IMR-90 (cell line): Measurements from ENCODE around the gene NFIA. TPM values are rescaled to one million over a fixed set of nuclear protein-coding genes. Genes with fewer than 3 reads are reported as not detected.

ENCODE experiments used
- ATAC-seq: fragments of 200-7000 bp; cut with Tn5 transposase; 2 replicates; pipeline ENCODE4 v1.9.1; 2020; ENCODE audit warnings: low read depth, mild to moderate bottlenecking, moderate library complexity
- BruUV-seq: library from RNA; stranded (reverse); fragments of 400-500 nt; replicated peaks from 2 replicates; lab custom pipeline; 2021; lab: Mats Ljungman, UMichigan
- CTCF ChIA-PET: fragments of 300-600 bp; formaldehyde crosslinking; extraction: SDS; loops from one replicate; lab custom pipeline; 2021; ENCODE audit warnings: antibody characterized with exemption; lab: Yijun Ruan, JAX
- POLR2A ChIA-PET: fragments of 300-600 bp; sonication (Branson Sonifier 250); formaldehyde crosslinking; loops from one replicate; lab custom pipeline; 2022; ENCODE audit warnings: antibody characterized with exemption; ENCODE audit not compliant: unreplicated experiment; lab: Charles Lee
- DNase-seq: peaks from one replicate; pipeline ENCODE4 v3.0.0; 2013
- H2AFZ ChIP-seq: replicated peaks from 2 replicates; pipeline ENCODE3; 2013; ENCODE audit warnings: low read length, mild to moderate bottlenecking; ENCODE audit not compliant: poor library complexity
- H2AK5ac ChIP-seq: 2 replicates; pipeline ENCODE4 v1.6.1; 2013; ENCODE audit warnings: low read depth, low read length, inconsistent platforms
- H2AK9ac ChIP-seq: replicated peaks from 2 replicates; pipeline ENCODE3; 2013; ENCODE audit warnings: mild to moderate bottlenecking, low read depth, low read length, moderate library complexity; ENCODE audit not compliant: poor library complexity
- H2BK120ac ChIP-seq: 2 replicates; pipeline ENCODE4 v1.6.1; 2013; ENCODE audit warnings: low read depth, low read length, inconsistent platforms
- H2BK15ac ChIP-seq: 3 replicates; pipeline ENCODE4 v1.6.1; 2013; ENCODE audit warnings: low read depth, low read length, inconsistent platforms
- H2BK20ac ChIP-seq: 2 replicates; pipeline ENCODE4 v1.6.1; 2013; ENCODE audit warnings: low read depth, mild to moderate bottlenecking, inconsistent platforms, low read length, moderate library complexity
- H2BK5ac ChIP-seq: 2 replicates; pipeline ENCODE4 v1.6.1; 2013; ENCODE audit warnings: mild to moderate bottlenecking, low read depth, low read length, inconsistent platforms; ENCODE audit not compliant: poor library complexity, severe bottlenecking
- H3K14ac ChIP-seq: replicated peaks from 2 replicates; pipeline ENCODE4 v1.6.1; 2013; ENCODE audit warnings: low read depth, low read length, inconsistent platforms
- H3K18ac ChIP-seq: 2 replicates; pipeline ENCODE4 v1.6.1; 2013; ENCODE audit warnings: low read depth, low read length, control low read depth
- H3K23ac ChIP-seq: 2 replicates; pipeline ENCODE4 v1.6.1; 2013; ENCODE audit warnings: low read depth, low read length, inconsistent platforms
- H3K27ac ChIP-seq: 2 replicates; pipeline ENCODE4 v1.5.1; 2013; ENCODE audit warnings: mild to moderate bottlenecking, control low read depth, low read length; ENCODE audit not compliant: insufficient read depth
- H3K27me3 ChIP-seq: 2 replicates; pipeline ENCODE4 v1.6.1; 2013; ENCODE audit warnings: low read length; ENCODE audit not compliant: control insufficient read depth, insufficient read depth
- H3K36me3 ChIP-seq: 2 replicates; pipeline ENCODE4 v1.6.1; 2013; ENCODE audit warnings: low read length, mixed read lengths; ENCODE audit not compliant: control insufficient read depth, insufficient read depth
- H3K4ac ChIP-seq: 2 replicates; pipeline ENCODE4 v1.6.1; 2013; ENCODE audit warnings: low read depth, low read length, inconsistent platforms
- H3K4me1 ChIP-seq: 2 replicates; pipeline ENCODE4 v1.6.1; 2013; ENCODE audit warnings: low read length, mixed read lengths; ENCODE audit not compliant: control insufficient read depth, insufficient read depth
- H3K4me2 ChIP-seq: 2 replicates; pipeline ENCODE4 v1.6.1; 2013; ENCODE audit warnings: low read depth, mild to moderate bottlenecking, control low read depth, low read length, moderate library complexity
- H3K4me3 ChIP-seq: 2 replicates; pipeline ENCODE4 v1.5.1; 2013; ENCODE audit warnings: low read depth, mild to moderate bottlenecking, control low read depth, low read length, moderate library complexity; ENCODE audit not compliant: insufficient read depth
- H3K56ac ChIP-seq: 2 replicates; pipeline ENCODE4 v1.6.1; 2013; ENCODE audit warnings: low read length, inconsistent platforms; ENCODE audit not compliant: insufficient read depth; ENCODE audit errors: extremely low read depth
- H3K79me1 ChIP-seq, 2 experiments: 2 replicates each; pipeline ENCODE4 v1.6.1; 2013; ENCODE audit warnings: low read length in 2 of 2, inconsistent platforms in 1 of 2, low read depth in 1 of 2
- H3K9ac ChIP-seq: 2 replicates; pipeline ENCODE4 v1.6.1; 2013; ENCODE audit warnings: low read depth, low read length, control low read depth
- H3K9me1 ChIP-seq: 2 replicates; pipeline ENCODE4 v1.6.1; 2013; ENCODE audit warnings: low read length, inconsistent platforms; ENCODE audit not compliant: insufficient read depth
- H3K9me3 ChIP-seq: 2 replicates; pipeline ENCODE4 v1.6.1; 2013; ENCODE audit warnings: low read length; ENCODE audit not compliant: control insufficient read depth, insufficient read depth
- H4K20me1 ChIP-seq: 2 replicates; pipeline ENCODE4 v1.6.1; 2013; ENCODE audit warnings: low read length, inconsistent platforms; ENCODE audit not compliant: insufficient read depth
- H4K5ac ChIP-seq: 2 replicates; pipeline ENCODE4 v1.6.1; 2013; ENCODE audit warnings: mild to moderate bottlenecking, low read depth, low read length, control low read depth
- H4K8ac ChIP-seq, 2 experiments: 2 replicates each; pipeline ENCODE4 v1.6.1; 2013; ENCODE audit warnings: low read depth in 2 of 2, low read length in 2 of 2, control low read depth in 1 of 2, inconsistent platforms in 1 of 2
- H4K91ac ChIP-seq: 2 replicates; pipeline ENCODE4 v1.6.1; 2013; ENCODE audit warnings: low read depth, low read length, inconsistent platforms; ENCODE audit not compliant: insufficient read depth
- BHLHE40 ChIP-seq: fragments of 150-350 bp; IDR thresholded peaks from 2 replicates; pipeline ENCODE4 v1.6.1; 2016; ENCODE audit warnings: mild to moderate bottlenecking, low read depth, low read length
- CEBPB ChIP-seq: IDR thresholded peaks from 2 replicates; pipeline ENCODE4 v1.6.1; 2012; ENCODE audit warnings: low read depth, low read length, improper control_type of control experiment
- CHD1 ChIP-seq: IDR thresholded peaks from 2 replicates; pipeline ENCODE4 v1.6.1; 2012; ENCODE audit warnings: low read depth, low read length, improper control_type of control experiment
- CTCF ChIP-seq: conservative IDR thresholded peaks from 2 replicates; pipeline ENCODE4 v1.5.1; 2012; ENCODE audit warnings: mild to moderate bottlenecking, low read depth, low read length, improper control_type of control experiment
- FOS ChIP-seq: fragments of 150-350 bp; IDR thresholded peaks from 2 replicates; pipeline ENCODE4 v1.6.1; 2016; ENCODE audit warnings: low read depth, low read length
- MAFK ChIP-seq: IDR thresholded peaks from 2 replicates; pipeline ENCODE4 v1.6.1; 2012; ENCODE audit warnings: low read depth, low read length, improper control_type of control experiment
- MAZ ChIP-seq: IDR thresholded peaks from 2 replicates; pipeline ENCODE4 v1.6.1; 2012; ENCODE audit warnings: low read depth, mild to moderate bottlenecking, low read length, improper control_type of control experiment, moderate library complexity, borderline replicate concordance
- MXI1 ChIP-seq: IDR thresholded peaks from 2 replicates; pipeline ENCODE4 v1.6.1; 2012; ENCODE audit warnings: low read depth, mild to moderate bottlenecking, low read length, moderate library complexity, borderline replicate concordance
- NFE2L2 ChIP-seq: fragments of 150-350 bp; IDR thresholded peaks from 2 replicates; pipeline ENCODE4 v1.6.1; 2016; ENCODE audit warnings: low read depth, mild to moderate bottlenecking, low read length
- POLR2A ChIP-seq: IDR thresholded peaks from 2 replicates; pipeline ENCODE4 v1.6.1; 2012; ENCODE audit warnings: mild to moderate bottlenecking, low read depth, low read length
- RAD21 ChIP-seq: IDR thresholded peaks from 2 replicates; pipeline ENCODE4 v1.6.1; 2012; ENCODE audit warnings: low read length, improper control_type of control experiment
- RCOR1 ChIP-seq: IDR thresholded peaks from 2 replicates; pipeline ENCODE4 v1.6.1; 2012; ENCODE audit warnings: mild to moderate bottlenecking, low read length, improper control_type of control experiment; ENCODE audit not compliant: insufficient replicate concordance
- RFX5 ChIP-seq: IDR thresholded peaks from 2 replicates; pipeline ENCODE4 v1.8.0; 2012; ENCODE audit warnings: low read depth, mild to moderate bottlenecking, low read length, moderate library complexity
- SMC3 ChIP-seq: fragments of 150-350 bp; IDR thresholded peaks from 2 replicates; pipeline ENCODE4 v1.6.1; 2016; ENCODE audit warnings: low read depth, mild to moderate bottlenecking, antibody characterized with exemption, low read length, moderate library complexity
- WGBS, 2 experiments: methylation state at CpG; one replicate each; pipeline versions ENCODE4 v1.1.5 to v1.1.7; 2013; ENCODE audit warnings: missing lambda C conversion rate in 2 of 2; ENCODE audit not compliant: insufficient read length in 1 of 2; ENCODE audit errors: extremely low coverage in 2 of 2; 5-methylcytosine and 5-hydroxymethylcytosine counted together
- dilution Hi-C: fragments of 300-500 bp; cut with HindIII; formaldehyde crosslinking; loops from one replicate; pipeline ENCODE4 v1.14.3; 2018; ENCODE audit warnings: low sequenced_read_pairs; ENCODE audit not compliant: unreplicated experiment
- in situ Hi-C: fragments of 300-500 bp; cut with MboI; formaldehyde crosslinking; loops from 3 replicates; pipeline ENCODE4 v1.14.3; 2019; ENCODE audit warnings: low sequenced_read_pairs, inconsistent platforms, mixed read lengths
- intact Hi-C: fragments of 100-400 bp; cut with micrococcal nuclease; formaldehyde crosslinking; loops from 2 replicates; pipeline ENCODE4 v1.10.0; 2022
- polyA plus RNA-seq, 3 experiments: library from polyadenylated mRNA; depleted of rRNA; stranded (reverse); fragments of >200 nt; gene quantifications; 2 replicates each; pipeline ENCODE4 v1.2.3, GENCODE V29; 2012; ENCODE audit warnings: low replicate concordance in 1 of 3
- total RNA-seq: library from RNA; depleted of rRNA; stranded (reverse); fragments of >200 nt; gene quantifications from 2 replicates; pipeline ENCODE4 v1.2.3, GENCODE V29; 2012
- TF ChIP-seq, protein P1 (sequence below): fragments of 150-350 bp; IDR thresholded peaks from 2 replicates; pipeline ENCODE4 v1.6.1; 2017; ENCODE audit warnings: mild to moderate bottlenecking, antibody characterized with exemption, low read length, low read depth
- TF ChIP-seq, protein P2 (sequence below): fragments of 150-350 bp; IDR thresholded peaks from 2 replicates; pipeline ENCODE4 v1.6.1; 2016; ENCODE audit warnings: low read depth, mild to moderate bottlenecking, low read length, moderate library complexity, borderline replicate concordance

Gene NFIA
- total and polyA plus RNA-seq, 2 of the 4 experiments (the other 2 are of a cell fraction): 1.6 to 2.2 TPM

DNA sequence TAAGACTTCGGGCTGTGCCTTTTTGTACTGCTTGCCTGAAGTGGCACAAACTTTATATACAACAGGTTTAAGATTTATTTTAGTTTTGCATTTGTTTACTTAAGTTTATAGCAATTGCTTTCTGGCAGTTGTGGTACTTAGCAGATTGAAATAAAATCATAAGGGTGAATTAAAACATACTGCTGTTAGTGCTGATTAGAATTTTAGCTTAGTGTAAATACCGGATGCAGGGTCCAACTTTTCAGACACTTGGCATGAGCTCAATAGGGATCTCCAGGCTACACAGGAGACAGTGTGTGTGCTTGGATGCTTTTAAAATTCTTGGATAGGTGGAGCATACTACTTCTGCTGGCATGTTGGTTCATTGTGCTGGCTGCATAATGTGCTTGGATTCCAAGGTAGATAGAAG is 159.6 kb downstream of the NFIA start:
- POLR2A ChIA-PET: no interaction called here

More for the DNA sequence above, 159.6 kb downstream of the NFIA start:
- BruUV-seq: no TSS peak
- Histone ChIP-seq H3K9me1 (no peaks in the 10 kb centered on the region), H3K36me3 (no peaks in the 10 kb centered on the region), H3K23ac (no peak overlapping the region), H2AK5ac (no peak overlapping the region), H2AK9ac (no peak overlapping the region), H3K18ac (no peak overlapping the region), H3K79me1 (no peaks in the 10 kb centered on the region), H3K4me2 (no peak overlapping the region), H3K4me1 (peaks cover 2% of the 10 kb centered on the region; the same call in 1 of the 2 replicates), H3K9me3 (no peaks in the 10 kb centered on the region), H4K5ac (no peak overlapping the region), H3K27me3 (no peaks in the 10 kb centered on the region), H2BK5ac (no peak overlapping the region), H2AFZ (no peak overlapping the region), H2BK20ac (no peak overlapping the region), H4K91ac (no peak overlapping the region), H3K9ac (no peak overlapping the region), H3K56ac (no peak overlapping the region), H2BK120ac (no peak overlapping the region), H4K20me1 (no peaks in the 10 kb centered on the region), H3K14ac (no peak overlapping the region), H3K27ac (no peak overlapping the region), H3K4ac (no peak overlapping the region), H2BK15ac (no peak overlapping the region), H3K4me3 (no peak overlapping the region), H4K8ac (no peak overlapping the region)
- in situ Hi-C loops (no loop called here), intact Hi-C loops (no loop called here), dilution Hi-C loops (no loop called here)
- CTCF ChIA-PET: no interaction called here
- TF ChIP-seq CTCF: no peak
- no peak for TF ChIP-seq MXI1
- no peak for TF ChIP-seq BHLHE40
- TF ChIP-seq, protein P1, sequence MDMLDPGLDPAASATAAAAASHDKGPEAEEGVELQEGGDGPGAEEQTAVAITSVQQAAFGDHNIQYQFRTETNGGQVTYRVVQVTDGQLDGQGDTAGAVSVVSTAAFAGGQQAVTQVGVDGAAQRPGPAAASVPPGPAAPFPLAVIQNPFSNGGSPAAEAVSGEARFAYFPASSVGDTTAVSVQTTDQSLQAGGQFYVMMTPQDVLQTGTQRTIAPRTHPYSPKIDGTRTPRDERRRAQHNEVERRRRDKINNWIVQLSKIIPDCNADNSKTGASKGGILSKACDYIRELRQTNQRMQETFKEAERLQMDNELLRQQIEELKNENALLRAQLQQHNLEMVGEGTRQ: no peak
- no peak for TF ChIP-seq CHD1
- no peak for TF ChIP-seq FOS
- TF ChIP-seq MAZ: no peak
- no peak for TF ChIP-seq MAFK
- TF ChIP-seq SMC3: no peak
- TF ChIP-seq RFX5: no peak
- no peak for TF ChIP-seq POLR2A
- TF ChIP-seq NFE2L2: no peak
- TF ChIP-seq CEBPB: no peak
- TF ChIP-seq RCOR1: no peak
- no peak for TF ChIP-seq RAD21
- TF ChIP-seq, protein P2, sequence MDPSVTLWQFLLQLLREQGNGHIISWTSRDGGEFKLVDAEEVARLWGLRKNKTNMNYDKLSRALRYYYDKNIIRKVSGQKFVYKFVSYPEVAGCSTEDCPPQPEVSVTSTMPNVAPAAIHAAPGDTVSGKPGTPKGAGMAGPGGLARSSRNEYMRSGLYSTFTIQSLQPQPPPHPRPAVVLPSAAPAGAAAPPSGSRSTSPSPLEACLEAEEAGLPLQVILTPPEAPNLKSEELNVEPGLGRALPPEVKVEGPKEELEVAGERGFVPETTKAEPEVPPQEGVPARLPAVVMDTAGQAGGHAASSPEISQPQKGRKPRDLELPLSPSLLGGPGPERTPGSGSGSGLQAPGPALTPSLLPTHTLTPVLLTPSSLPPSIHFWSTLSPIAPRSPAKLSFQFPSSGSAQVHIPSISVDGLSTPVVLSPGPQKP: no peak
- WGBS, 2 experiments: no CpG with 5 or more reads among the region's 2 CpGs
- DNase-seq (no peak), ATAC-seq (no peak)
